Measurements from ENCODE around the gene POLE3.

The POLE3 gene

GRCh38 chr9:113360242-113360842 lies 50.1 kb downstream of the POLE3 start:
- H3K4me2 ChIP-seq (ENCODE audit: low read length): no peak overlapping the region
- H3K27me3 ChIP-seq (ENCODE audit: control insufficient read depth, insufficient read depth, low read length): peaks cover 32% of the 10 kb centered on the region
- no peak overlapping the region for H3K9ac ChIP-seq (ENCODE audit: low read depth, low read length)
- no peak overlapping the region for H3K4me3 ChIP-seq (ENCODE audit: low read length)
- H3K36me3 ChIP-seq (ENCODE audit: insufficient read depth, low read length): no peaks in the 10 kb centered on the region
- H3K9me3 ChIP-seq (replicated peaks; ENCODE audit: low read length): no peaks in the 10 kb centered on the region
- H3K4me1 ChIP-seq (ENCODE audit: control insufficient read depth, insufficient read depth, low read length): peaks cover 16% of the 10 kb centered on the region

- Histone ChIP-seq H3K4me3 (ENCODE audit: low read length) (no peak overlapping the region), H3K4me2 (ENCODE audit: low read length) (no peak overlapping the region), H3K9ac (ENCODE audit: low read depth, low read length) (no peak overlapping the region), H3K4me1 (ENCODE audit: control insufficient read depth, insufficient read depth, low read length) (peaks cover 16% of the 10 kb centered on the region), H3K9me3 (replicated peaks; ENCODE audit: low read length) (no peaks in the 10 kb centered on the region), H3K27me3 (ENCODE audit: control insufficient read depth, insufficient read depth, low read length) (peaks cover 40% of the 10 kb centered on the region), H3K36me3 (ENCODE audit: insufficient read depth, low read length) (no peaks in the 10 kb centered on the region)
These were observed 51.1 kb downstream of the POLE3 start for GRCh38 chr9:113359385-113359784.
